A549 treated with Mapracorat at 1 μM for 4 hours (cell line): Measurements from ENCODE around the gene ZNF385B. TPM values are rescaled to one million over a fixed set of nuclear protein-coding genes. Genes with fewer than 3 reads are reported as not detected.

Experiments used
- total RNA-seq: library from RNA; stranded (reverse); fragments of 200-300 nt; extraction: Qiagen RNA extraction; gene quantifications from 5 replicates; pipeline ENCODE4 v1.2.3, GENCODE V29; 2022

The ZNF385B gene
- total RNA-seq = not detected in 5 replicates

DNA sequence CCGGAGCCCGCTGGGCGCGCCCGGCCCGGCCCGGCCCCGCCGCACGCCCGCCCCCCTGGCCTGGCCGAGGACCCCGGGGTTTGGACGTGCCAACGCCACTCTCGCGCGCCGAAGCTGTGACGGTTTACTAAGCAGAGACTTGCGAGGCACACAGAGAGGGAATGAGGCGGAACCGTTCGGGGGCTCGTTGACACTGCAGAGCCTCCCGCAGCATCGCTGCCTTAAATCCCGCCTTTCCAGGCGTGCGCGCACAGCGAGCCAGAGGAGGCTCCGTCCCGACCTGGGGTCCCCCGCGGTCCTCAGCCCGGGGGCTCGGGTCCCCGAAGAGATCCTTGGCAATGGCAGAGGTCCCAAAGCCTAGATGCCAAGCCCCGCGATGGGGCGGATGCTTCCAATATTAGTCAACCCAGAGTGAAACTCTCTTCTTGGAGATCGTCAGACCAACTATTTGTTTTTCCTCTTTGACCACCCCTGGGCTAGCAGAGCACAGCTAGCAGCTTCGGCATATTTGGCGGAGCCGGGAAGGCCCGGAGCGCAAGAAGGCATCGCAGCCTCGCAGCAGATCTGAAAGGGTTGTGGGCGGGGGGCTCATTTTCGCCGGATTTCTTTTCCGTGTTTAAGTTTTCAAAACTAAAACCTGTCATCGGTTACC, at the start of gene ZNF385B:
ZNF385B (minus strand) TSS at position 197 of the 652 bp plus-strand sequence.

Other genes starting within 250 kb of the ZNF385B start
- gene CWC22, start 145.7 kb upstream of the ZNF385B start, total RNA-seq = 9.6 to 14.7 TPM (median 11.4 TPM) in 5 replicates